Tibial artery (tissue), 4 donors: Measurements from ENCODE around the gene PRKAG2.

ENCODE experiments used
- DNase-seq, 2 donors: peaks; one replicate each; pipeline ENCODE4 v3.0.0-alpha.2; 2019
- H3K27ac ChIP-seq, 2 donors: fragments of 200-600 bp; sonication (generic) in 1 of 2; 1 replicate in 1 of 2; 2 replicates in 1 of 2; pipeline ENCODE4 v1.5.1; 2018 to 2019; ENCODE audit warnings: mild to moderate bottlenecking in 1 of 2
- H3K27me3 ChIP-seq, 2 donors: fragments of 200-600 bp; sonication (generic) in 1 of 2; one replicate each; pipeline versions ENCODE4 v1.5.1 to v1.6.0; 2016 to 2019
- H3K36me3 ChIP-seq, 3 donors: fragments of 200-600 bp; sonication (generic) in 2 of 3; one replicate each; pipeline ENCODE4 v1.5.1; 2016 to 2019; ENCODE audit warnings: mild to moderate bottlenecking in 2 of 3
- H3K4me1 ChIP-seq, 4 donors: fragments of 200-600 bp; sonication (generic) in 2 of 4; 1 replicate in 3 of 4; 2 replicates in 1 of 4; pipeline ENCODE4 v1.5.1; 2016 to 2019
- H3K4me3 ChIP-seq, 2 donors: fragments of 200-600 bp; sonication (generic) in 1 of 2; 1 replicate in 1 of 2; 2 replicates in 1 of 2; pipeline ENCODE4 v1.5.1; 2018 to 2019; ENCODE audit warnings: mild to moderate bottlenecking in 2 of 2
- H3K9me3 ChIP-seq, 3 donors: fragments of 200-600 bp; sonication (generic) in 1 of 3; one replicate each; pipeline ENCODE4 v1.5.1; 2016 to 2019
- intact Hi-C: fragments of 100-400 bp; cut with DNase I; formaldehyde crosslinking; loops from one replicate; pipeline ENCODE4 v1.15.0; 2023; ENCODE audit warnings: low total_unique reads
- TF ChIP-seq, protein P1 (sequence below), 2 experiments: fragments of 200-600 bp in 1 of 2; fragments of 450-650 bp in 1 of 2; IDR thresholded peaks; one replicate each; pipeline ENCODE4 v1.5.1; 2017 to 2019; ENCODE audit warnings: antibody characterized with exemption in 2 of 2, mild to moderate bottlenecking in 1 of 2, moderate library complexity in 1 of 2

Gene PRKAG2

GRCh38 chr7:151644554-151644953 lies 232.4 kb downstream of the PRKAG2 start:
- Histone ChIP-seq H3K36me3 (no peaks in the 10 kb centered on the region), H3K9me3 (peaks cover 0 to 3% (median 0%) of the 10 kb centered on the region in 3 donors), H3K27me3 (no peaks in the 10 kb centered on the region), H3K4me1 (peaks cover 0 to 20% (median 11%) of the 10 kb centered on the region in 4 donors), H3K27ac (no peak overlapping the region), H3K4me3 (no peak overlapping the region)
- intact Hi-C loops, result no loop called here
- TF ChIP-seq, protein P1, sequence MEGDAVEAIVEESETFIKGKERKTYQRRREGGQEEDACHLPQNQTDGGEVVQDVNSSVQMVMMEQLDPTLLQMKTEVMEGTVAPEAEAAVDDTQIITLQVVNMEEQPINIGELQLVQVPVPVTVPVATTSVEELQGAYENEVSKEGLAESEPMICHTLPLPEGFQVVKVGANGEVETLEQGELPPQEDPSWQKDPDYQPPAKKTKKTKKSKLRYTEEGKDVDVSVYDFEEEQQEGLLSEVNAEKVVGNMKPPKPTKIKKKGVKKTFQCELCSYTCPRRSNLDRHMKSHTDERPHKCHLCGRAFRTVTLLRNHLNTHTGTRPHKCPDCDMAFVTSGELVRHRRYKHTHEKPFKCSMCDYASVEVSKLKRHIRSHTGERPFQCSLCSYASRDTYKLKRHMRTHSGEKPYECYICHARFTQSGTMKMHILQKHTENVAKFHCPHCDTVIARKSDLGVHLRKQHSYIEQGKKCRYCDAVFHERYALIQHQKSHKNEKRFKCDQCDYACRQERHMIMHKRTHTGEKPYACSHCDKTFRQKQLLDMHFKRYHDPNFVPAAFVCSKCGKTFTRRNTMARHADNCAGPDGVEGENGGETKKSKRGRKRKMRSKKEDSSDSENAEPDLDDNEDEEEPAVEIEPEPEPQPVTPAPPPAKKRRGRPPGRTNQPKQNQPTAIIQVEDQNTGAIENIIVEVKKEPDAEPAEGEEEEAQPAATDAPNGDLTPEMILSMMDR (IDR thresholded peaks at IDR 0.05), result no peak
- no peak for DNase-seq

DNA sequence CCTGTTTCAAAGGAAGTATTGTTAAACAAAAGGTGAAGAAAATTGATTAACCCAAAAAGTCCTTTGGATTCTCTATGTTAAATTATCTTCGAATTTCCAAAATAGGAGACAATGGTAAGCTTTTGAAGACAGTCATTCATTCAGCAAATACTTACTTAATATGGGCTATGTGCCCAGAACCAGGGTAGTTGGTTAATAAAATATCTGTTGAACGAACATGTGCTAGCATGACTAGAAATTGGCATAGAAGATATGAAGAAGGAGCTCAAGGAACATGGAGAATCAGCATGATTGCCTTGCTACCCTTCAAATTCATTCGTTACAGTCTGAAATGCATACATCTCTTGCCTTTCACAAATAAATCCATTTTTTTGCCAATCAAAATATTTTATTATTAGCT lies 234.2 kb downstream of the PRKAG2 start:
- Histone ChIP-seq H3K9me3 (peaks cover 0 to 3% (median 0%) of the 10 kb centered on the region in 3 donors), H3K27me3 (no peaks in the 10 kb centered on the region), H3K4me3 (no peak overlapping the region), H3K4me1 (peaks cover 0 to 38% (median 27%) of the 10 kb centered on the region in 4 donors), H3K36me3 (no peaks in the 10 kb centered on the region), H3K27ac (no peak overlapping the region)
- DNase-seq, result no peak
- TF ChIP-seq, protein P1 (IDR thresholded peaks at IDR 0.05), result no peak
- intact Hi-C loops, result no loop called here

DNA sequence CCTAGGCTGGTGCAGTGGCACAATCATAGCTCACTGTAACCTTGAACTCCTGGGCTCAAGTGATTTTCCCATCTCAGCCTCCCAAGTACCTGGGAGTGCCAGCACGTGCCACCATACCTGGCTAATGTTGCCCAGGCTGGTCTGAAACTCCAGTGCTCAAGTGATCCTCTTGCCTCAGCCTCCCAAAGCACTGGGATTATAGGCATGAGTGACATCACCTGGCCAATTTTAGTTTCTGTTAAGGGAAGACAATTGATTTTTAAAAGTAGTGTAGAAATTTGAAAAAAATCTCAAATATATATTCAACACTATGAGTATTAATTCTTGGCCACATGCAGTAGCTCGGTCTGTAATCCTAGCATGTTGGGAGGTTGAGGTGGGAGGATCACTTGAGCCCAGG lies 235.3 kb downstream of the PRKAG2 start:
- no peaks in the 10 kb centered on the region for H3K36me3 ChIP-seq
- peak overlapping the region; percentile 61 to 81 for H3K27ac ChIP-seq
- peaks cover 0 to 3% (median 0%) of the 10 kb centered on the region in 3 donors for H3K9me3 ChIP-seq
- H3K4me3 ChIP-seq, result no peak overlapping the region
- DNase-seq, result no peak
- intact Hi-C loops, result no loop called here
- H3K4me1 ChIP-seq, result peaks cover 0 to 49% (median 28%) of the 10 kb centered on the region in 4 donors
- TF ChIP-seq, protein P1 (IDR thresholded peaks at IDR 0.05), result no peak
- H3K27me3 ChIP-seq, result no peaks in the 10 kb centered on the region

DNA sequence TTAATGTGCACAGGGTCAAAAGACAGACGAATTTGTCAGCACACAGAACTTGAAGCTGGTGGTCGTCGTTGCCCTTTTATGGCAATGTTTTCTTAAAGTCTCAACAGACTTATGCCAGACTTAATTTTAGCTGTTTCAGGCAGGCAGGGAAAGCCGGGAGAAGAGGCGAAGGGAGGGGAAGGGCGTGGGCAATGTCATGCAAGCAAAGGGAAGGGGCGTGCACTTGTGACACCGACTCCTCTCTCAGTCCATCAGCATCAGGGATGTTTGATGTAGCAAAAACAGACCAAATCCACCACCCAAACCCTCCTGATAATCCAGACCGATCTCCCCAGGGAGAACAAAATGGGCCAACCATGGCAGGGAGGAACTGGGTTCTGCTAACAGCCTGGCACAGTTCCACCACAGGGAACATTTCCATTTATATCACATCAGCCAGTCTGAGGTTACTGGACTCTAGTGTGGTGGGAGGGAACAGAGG lies 239.1 kb downstream of the PRKAG2 start:
- intact Hi-C loops, result no loop called here
- Histone ChIP-seq H3K9me3 (no peaks in the 10 kb centered on the region), H3K36me3 (no peaks in the 10 kb centered on the region), H3K4me3 (no peak overlapping the region), H3K4me1 (peaks cover 0 to 68% (median 30%) of the 10 kb centered on the region in 4 donors), H3K27me3 (no peaks in the 10 kb centered on the region), H3K27ac (peak overlapping the region; percentile 61 to 81)
- peak; percentile 63 to 88 for DNase-seq
- TF ChIP-seq, protein P1 (IDR thresholded peaks at IDR 0.05), result no peak

GRCh38 chr7:151634643-151635042 lies 242.3 kb downstream of the PRKAG2 start:
- H3K4me1 ChIP-seq, result peaks cover 0 to 61% (median 30%) of the 10 kb centered on the region in 4 donors
- no peaks in the 10 kb centered on the region for H3K36me3 ChIP-seq
- no peaks in the 10 kb centered on the region for H3K9me3 ChIP-seq
- no peak overlapping the region for H3K4me3 ChIP-seq
- no peaks in the 10 kb centered on the region for H3K27me3 ChIP-seq
- intact Hi-C loops, result loop anchor here (5.0 kb wide), 1 partner anchor 53 kb away; no protein-coding TSS in a partner anchor
- DNase-seq, result no peak
- H3K27ac ChIP-seq, result peak overlapping the region; percentile 61 to 81
- TF ChIP-seq, protein P1 (IDR thresholded peaks at IDR 0.05), result no peak

DNA sequence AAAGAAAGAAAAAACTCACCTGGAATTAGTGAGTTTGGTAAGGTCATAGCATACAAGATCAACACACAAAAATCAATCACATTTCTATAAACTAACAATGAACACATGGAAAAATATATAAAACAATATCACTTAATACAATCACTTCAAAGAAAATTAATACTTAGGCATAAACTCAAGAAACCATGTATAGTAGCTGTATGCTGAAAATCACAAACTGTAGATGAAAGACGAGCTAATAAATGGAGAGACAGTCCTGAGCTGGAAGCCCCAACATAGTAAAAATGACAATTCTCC lies 243.5 kb downstream of the PRKAG2 start:
- TF ChIP-seq, protein P1 (IDR thresholded peaks at IDR 0.05), result no peak
- DNase-seq, result no peak
- H3K27ac ChIP-seq, result peak overlapping the region; percentile 91 to 94
- H3K4me3 ChIP-seq, result no peak overlapping the region
- H3K9me3 ChIP-seq, result no peaks in the 10 kb centered on the region
- H3K36me3 ChIP-seq, result no peaks in the 10 kb centered on the region
- intact Hi-C loops, result loop anchor here (5.0 kb wide), 1 partner anchor 54 kb away; no protein-coding TSS in a partner anchor
- H3K4me1 ChIP-seq, result peaks cover 0 to 61% (median 28%) of the 10 kb centered on the region in 4 donors
- H3K27me3 ChIP-seq, result no peaks in the 10 kb centered on the region
